Keratinocyte (primary cell): ENCODE data around the gene PASD1. TPM values are rescaled to one million over a fixed set of nuclear protein-coding genes. Genes with fewer than 3 reads are reported as not detected.
"Not testable (repeated sequence)": the region's sequence is repeated elsewhere in the genome, so short reads cannot be mapped to it uniquely, and the experiment has no call there.

Experiments
- DNase-seq: peaks from one replicate; pipeline ENCODE4 v3.0.0-alpha.2; 2011; ENCODE audit warnings: low read depth, missing footprints, low spot score
- FAIRE-seq: peaks from 2 replicates; lab custom pipeline; 2011; peaks lifted over from hg19 to GRCh38; lab: Jason Lieb, UNC
- H2AFZ ChIP-seq: 2 replicates; pipeline ENCODE4 v1.6.0; 2012; ENCODE audit warnings: low read length, control low read depth, inconsistent platforms; ENCODE audit not compliant: control insufficient read depth
- H3K27ac ChIP-seq: 2 replicates; pipeline ENCODE4 v1.5.1; 2011; ENCODE audit warnings: low read length; ENCODE audit not compliant: control insufficient read depth, insufficient read depth
- H3K27me3 ChIP-seq: 3 replicates; pipeline ENCODE4 v1.6.0; 2011; ENCODE audit warnings: low read length; ENCODE audit not compliant: control insufficient read depth, insufficient read depth; ENCODE audit errors: extremely low read depth
- H3K36me3 ChIP-seq, 2 experiments: 2 replicates in 1 of 2; 3 replicates in 1 of 2; pipeline ENCODE4 v1.5.1; 2011; ENCODE audit warnings: low read length in 2 of 2, mild to moderate bottlenecking in 1 of 2; ENCODE audit not compliant: control insufficient read depth in 2 of 2, insufficient read depth in 2 of 2; ENCODE audit errors: extremely low read depth in 1 of 2
- H3K4me1 ChIP-seq: 3 replicates; pipeline ENCODE4 v1.5.1; 2011; ENCODE audit warnings: low read length; ENCODE audit not compliant: control insufficient read depth, insufficient read depth; ENCODE audit errors: extremely low read depth
- H3K4me2 ChIP-seq: 3 replicates; pipeline ENCODE4 v1.6.0; 2011; ENCODE audit warnings: low read depth, low read length; ENCODE audit not compliant: control insufficient read depth, insufficient read depth; ENCODE audit errors: extremely low read depth
- H3K4me3 ChIP-seq, 3 experiments: fragments of 200-600 bp in 1 of 3; sonication (generic) in 1 of 3; 2 replicates in 2 of 3; 3 replicates in 1 of 3; pipeline ENCODE4 v1.5.1; 2011 to 2016; ENCODE audit warnings: low read length in 3 of 3, mild to moderate bottlenecking in 3 of 3, control low read depth in 2 of 3, inconsistent platforms in 1 of 3, low read depth in 1 of 3, mixed read lengths in 1 of 3, mixed run types in 1 of 3, moderate library complexity in 1 of 3; ENCODE audit not compliant: control insufficient read depth in 2 of 3, insufficient read depth in 2 of 3; ENCODE audit errors: extremely low read depth in 1 of 3
- H3K79me2 ChIP-seq: 2 replicates; pipeline ENCODE4 v1.6.0; 2012; ENCODE audit warnings: low read length; ENCODE audit not compliant: control insufficient read depth, insufficient read depth
- H3K9ac ChIP-seq: 3 replicates; pipeline ENCODE4 v1.6.0; 2011; ENCODE audit warnings: low read length; ENCODE audit not compliant: control insufficient read depth, insufficient read depth; ENCODE audit errors: extremely low read depth
- H3K9me1 ChIP-seq: 3 replicates; pipeline ENCODE4 v1.6.0; 2011; ENCODE audit warnings: low read length; ENCODE audit not compliant: control insufficient read depth, insufficient read depth; ENCODE audit errors: extremely low read depth
- H3K9me3 ChIP-seq: 2 replicates; pipeline ENCODE4 v1.5.1; 2012; ENCODE audit warnings: low read depth, low read length; ENCODE audit not compliant: control insufficient read depth
- H4K20me1 ChIP-seq: 3 replicates; pipeline ENCODE4 v1.6.0; 2011; ENCODE audit warnings: low read length; ENCODE audit not compliant: control insufficient read depth, insufficient read depth; ENCODE audit errors: extremely low read depth
- CTCF ChIP-seq, 3 experiments: IDR thresholded peaks in 1 of 3; conservative IDR thresholded peaks in 1 of 3; optimal IDR thresholded peaks in 1 of 3; 2 replicates in 2 of 3; 3 replicates in 1 of 3; pipeline versions ENCODE3 to v1.5.1; 2011; ENCODE audit warnings: low read length in 3 of 3, mild to moderate bottlenecking in 3 of 3, moderate library complexity in 2 of 3, control low read depth in 1 of 3, inconsistent platforms in 1 of 3; ENCODE audit not compliant: insufficient read depth in 2 of 3; ENCODE audit errors: extremely low read depth in 1 of 3
- dilution Hi-C: fragments of 300-500 bp; cut with MboI; formaldehyde crosslinking; loops from one replicate; pipeline ENCODE4 v1.7.0; 2020; ENCODE audit warnings: low sequenced_read_pairs; ENCODE audit not compliant: extremely low pct_ligation_motif_present
- polyA plus RNA-seq, 5 experiments: library from polyadenylated mRNA; depleted of rRNA in 3 of 5; stranded (reverse) in 3 of 5; stranded (forward) in 1 of 5; unstranded in 1 of 5; fragments of >200 nt; gene quantifications; 1 replicate in 1 of 5; 2 replicates in 3 of 5; 3 replicates in 1 of 5; pipeline versions ENCODE4 v1.2.1 to v1.2.3, GENCODE V29; 2011 to 2012; ENCODE audit warnings: missing spikeins in 2 of 5, low read depth in 1 of 5, low replicate concordance in 1 of 5

PASD1 gene
- polyA plus RNA-seq, 1 donor (not counting 4 experiments of a cell fraction or from before 2014, with no cell fraction given), result not detected

- Histone ChIP-seq H4K20me1 (no peaks in the 10 kb centered on the region), H3K36me3 (no peaks in the 10 kb centered on the region), H3K9ac (no peak overlapping the region), H2AFZ (no peak overlapping the region), H3K9me3 (no peaks in the 10 kb centered on the region), H3K27ac (no peak overlapping the region), H3K79me2 (no peaks in the 10 kb centered on the region), H3K9me1 (no peaks in the 10 kb centered on the region), H3K27me3 (no peaks in the 10 kb centered on the region), H3K4me2 (no peak overlapping the region), H3K4me3 (no peak overlapping the region), H3K4me1 (no peaks in the 10 kb centered on the region)
- no peak for TF ChIP-seq CTCF (optimal IDR thresholded peaks at IDR 0.05 in 1 of 3, IDR thresholded peaks at IDR 0.05 in 1 of 3, conservative IDR thresholded peaks at IDR 0.05 in 1 of 3; ENCODE audit: extremely low read depth in 1 of 3, insufficient read depth in 2 of 3, low read length in 3 of 3)
- no peak for DNase-seq
- no peak for FAIRE-seq
- dilution Hi-C loops, result no loop called here
Observed at GRCh38 chrX:151543706-151544105, 19.8 kb upstream of the PASD1 start.

GRCh38 chrX:151546226-151546625 lies 17.2 kb upstream of the PASD1 start:
- H3K4me1 ChIP-seq, H3K4me3 ChIP-seq, H3K27ac ChIP-seq, H3K36me3 ChIP-seq, H3K9me1 ChIP-seq, H3K9ac ChIP-seq, H3K9me3 ChIP-seq, H3K4me2 ChIP-seq, dilution Hi-C loops, DNase-seq, FAIRE-seq, H4K20me1 ChIP-seq, H3K27me3 ChIP-seq, H2AFZ ChIP-seq, H3K79me2 ChIP-seq: not testable (repeated sequence)

- H3K9me1 ChIP-seq, H4K20me1 ChIP-seq, H3K9me3 ChIP-seq, DNase-seq, H3K27ac ChIP-seq, dilution Hi-C loops, H2AFZ ChIP-seq, H3K27me3 ChIP-seq, H3K79me2 ChIP-seq, H3K4me2 ChIP-seq, FAIRE-seq, H3K4me3 ChIP-seq, H3K9ac ChIP-seq, H3K4me1 ChIP-seq, H3K36me3 ChIP-seq: not testable (repeated sequence)
Observed at GRCh38 chrX:151551176-151551575, 12.3 kb upstream of the PASD1 start.
